CD4-positive, alpha-beta T cell treated with Interferon alpha-2 for 1 hour (primary cell): ENCODE data around the gene CD47.

Experiments
- DNase-seq, 2 donors: peaks; one replicate each; pipeline ENCODE4 v3.0.0-alpha.2; 2020 to 2022

The CD47 gene

GRCh38 chr3:108008931-108009639 is 81.7 kb downstream of the CD47 start:
- DNase-seq: no peak

- DNase-seq: no peak
Measured at GRCh38 chr3:108008106-108008505, 82.7 kb downstream of the CD47 start.

GRCh38 chr3:108006881-108007331 is 83.9 kb downstream of the CD47 start:
- DNase-seq: no peak

GRCh38 chr3:108006077-108006771 is 84.6 kb downstream of the CD47 start:
- DNase-seq: no peak

GRCh38 chr3:108004647-108005046 is 86.2 kb downstream of the CD47 start:
- no peak for DNase-seq

GRCh38 chr3:108001457-108001856 is 89.4 kb downstream of the CD47 start:
- no peak for DNase-seq

GRCh38 chr3:107999215-107999775 is 91.5 kb downstream of the CD47 start:
- DNase-seq: no peak

GRCh38 chr3:107997671-107998070 is 93.2 kb downstream of the CD47 start:
- DNase-seq: no peak

GRCh38 chr3:107995823-107996222 is 95.0 kb downstream of the CD47 start:
- DNase-seq: no peak

GRCh38 chr3:107994956-107995715 is 95.7 kb downstream of the CD47 start:
- no peak for DNase-seq

GRCh38 chr3:107994181-107994580 is 96.7 kb downstream of the CD47 start:
- DNase-seq: no peak

GRCh38 chr3:107993771-107994170 is 97.1 kb downstream of the CD47 start:
- no peak for DNase-seq
